Left lobe of liver (tissue), 1 donor: ENCODE measurements around the gene PITRM1. TPM values are rescaled to one million over a fixed set of nuclear protein-coding genes. Genes with fewer than 3 reads are reported as not detected.

Experiments
- total RNA-seq: library from RNA; stranded (reverse); gene quantifications from one replicate; pipeline ENCODE4 v1.2.1, GENCODE V29; 2021
- donor health status: DM: no; HTN: yes; CAD: no.

The PITRM1 gene
- total RNA-seq, 1 donor from 2014 or later, result 37.9 TPM

Other genes with a start within 250 kb of the PITRM1 start
- gene PFKP, start 105.2 kb downstream of the PITRM1 start, total RNA-seq, result 4.3 TPM